ENCODE measurements around the gene TRIM31.

DNA sequence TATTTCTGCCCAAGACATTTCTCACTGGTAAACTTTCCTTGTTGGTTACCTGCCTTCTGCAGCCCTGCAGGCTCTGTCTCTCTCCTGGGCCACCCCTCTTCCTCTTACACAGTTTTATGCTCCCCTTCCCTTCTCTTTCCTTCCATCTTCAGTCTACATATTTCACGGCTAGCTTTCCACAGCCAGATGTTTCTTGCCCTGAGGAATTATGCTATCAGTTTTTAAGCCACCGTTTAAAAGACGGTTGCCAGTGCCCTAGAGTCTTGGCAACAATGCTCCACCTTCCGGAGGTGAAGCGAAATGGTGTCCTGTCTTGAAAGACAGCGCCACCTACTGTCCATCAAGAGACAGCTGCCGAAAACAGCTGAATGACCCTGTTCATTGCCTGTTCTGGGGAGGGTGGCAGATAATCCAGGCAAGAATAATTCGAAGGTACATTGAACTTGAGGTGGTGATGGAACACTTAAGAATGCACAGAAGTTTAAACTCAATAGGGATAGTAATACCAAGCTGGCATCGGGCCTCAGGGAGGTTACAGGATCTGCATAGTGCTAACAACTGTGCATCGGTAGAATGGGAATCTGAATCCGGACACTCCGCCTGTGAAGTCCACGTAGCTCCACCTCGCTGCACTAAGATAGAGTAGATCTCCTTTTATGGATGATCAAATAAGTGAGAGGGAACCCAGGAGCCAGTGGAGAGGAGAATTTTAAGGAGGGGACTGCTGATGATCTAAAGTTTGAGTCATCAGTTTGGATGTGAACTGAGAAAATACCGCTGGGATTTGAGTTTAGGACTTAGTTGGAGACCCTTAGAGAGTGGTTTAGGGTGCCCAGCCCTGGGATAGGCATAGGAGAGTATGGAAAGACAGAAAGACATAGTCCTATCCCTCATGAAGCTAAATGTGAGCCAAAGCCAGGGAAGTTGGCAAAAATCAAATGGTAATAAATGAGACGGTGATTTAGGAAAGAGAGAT, 18.3 kb upstream of the TRIM31 start:
- TF ChIP-seq, protein P1, sequence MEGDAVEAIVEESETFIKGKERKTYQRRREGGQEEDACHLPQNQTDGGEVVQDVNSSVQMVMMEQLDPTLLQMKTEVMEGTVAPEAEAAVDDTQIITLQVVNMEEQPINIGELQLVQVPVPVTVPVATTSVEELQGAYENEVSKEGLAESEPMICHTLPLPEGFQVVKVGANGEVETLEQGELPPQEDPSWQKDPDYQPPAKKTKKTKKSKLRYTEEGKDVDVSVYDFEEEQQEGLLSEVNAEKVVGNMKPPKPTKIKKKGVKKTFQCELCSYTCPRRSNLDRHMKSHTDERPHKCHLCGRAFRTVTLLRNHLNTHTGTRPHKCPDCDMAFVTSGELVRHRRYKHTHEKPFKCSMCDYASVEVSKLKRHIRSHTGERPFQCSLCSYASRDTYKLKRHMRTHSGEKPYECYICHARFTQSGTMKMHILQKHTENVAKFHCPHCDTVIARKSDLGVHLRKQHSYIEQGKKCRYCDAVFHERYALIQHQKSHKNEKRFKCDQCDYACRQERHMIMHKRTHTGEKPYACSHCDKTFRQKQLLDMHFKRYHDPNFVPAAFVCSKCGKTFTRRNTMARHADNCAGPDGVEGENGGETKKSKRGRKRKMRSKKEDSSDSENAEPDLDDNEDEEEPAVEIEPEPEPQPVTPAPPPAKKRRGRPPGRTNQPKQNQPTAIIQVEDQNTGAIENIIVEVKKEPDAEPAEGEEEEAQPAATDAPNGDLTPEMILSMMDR (IDR thresholded peaks at IDR 0.05), result peak; percentile 97 to 99 (median 98)
- TF ChIP-seq POLR2A (IDR thresholded peaks at IDR 0.05), result no peak

All from adrenal gland (tissue), 5 donors.